Right kidney (tissue), 1 donor: ENCODE results near the gene SRCAP.
A peak's percentile ranks its signal among the peaks of the same experiment; 100 is the strongest.
"Not testable (repeated sequence)": the region's sequence is repeated elsewhere in the genome, so short reads cannot be mapped to it uniquely, and the experiment has no call there.

Experiments
- DNase-seq: peaks from one replicate; pipeline ENCODE4 v3.0.0-alpha.2; 2016

SRCAP gene

DNA sequence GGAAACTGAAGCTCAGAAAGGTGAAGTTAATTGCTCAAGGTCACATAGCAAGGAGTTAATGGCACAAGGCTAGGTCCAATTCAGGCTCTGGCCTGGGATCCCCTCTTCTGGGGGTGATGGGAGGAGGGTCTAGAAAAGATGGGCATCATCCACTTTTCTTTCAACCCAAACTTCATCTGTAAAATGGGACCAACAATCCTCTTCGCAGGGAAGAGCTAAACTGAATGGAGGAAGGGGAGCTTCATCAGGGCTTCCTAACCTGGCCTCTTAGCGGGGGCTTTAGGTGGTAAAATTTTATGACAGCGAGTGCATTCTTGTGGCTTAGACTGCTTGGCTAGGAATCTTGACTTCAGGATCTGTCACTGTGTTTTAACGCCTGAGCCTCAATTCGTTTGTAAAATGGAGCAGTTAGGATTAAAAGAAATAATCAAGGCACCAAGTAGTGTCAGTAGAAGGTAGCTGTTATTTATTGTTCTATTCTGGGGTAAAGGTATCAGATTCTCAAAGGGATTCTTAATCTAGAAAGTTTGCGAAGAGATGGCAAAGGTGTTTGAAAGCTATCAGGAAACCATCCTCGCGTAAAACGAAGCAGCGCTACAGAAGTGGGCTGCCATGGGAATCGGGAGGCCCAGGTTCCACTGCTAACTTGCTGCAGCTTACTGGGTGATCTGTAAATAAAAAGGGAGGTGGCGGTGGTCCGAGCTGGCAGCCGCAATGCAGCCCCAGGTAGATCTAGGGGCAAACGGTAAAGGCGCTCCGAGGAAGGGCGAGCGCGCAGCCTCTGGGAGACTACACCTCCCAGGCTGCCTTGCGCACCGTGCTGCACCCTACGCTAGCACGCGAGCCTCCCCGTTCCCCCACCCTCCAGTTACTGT, 1.5 kb upstream of the SRCAP start:
- no peak for DNase-seq

DNA sequence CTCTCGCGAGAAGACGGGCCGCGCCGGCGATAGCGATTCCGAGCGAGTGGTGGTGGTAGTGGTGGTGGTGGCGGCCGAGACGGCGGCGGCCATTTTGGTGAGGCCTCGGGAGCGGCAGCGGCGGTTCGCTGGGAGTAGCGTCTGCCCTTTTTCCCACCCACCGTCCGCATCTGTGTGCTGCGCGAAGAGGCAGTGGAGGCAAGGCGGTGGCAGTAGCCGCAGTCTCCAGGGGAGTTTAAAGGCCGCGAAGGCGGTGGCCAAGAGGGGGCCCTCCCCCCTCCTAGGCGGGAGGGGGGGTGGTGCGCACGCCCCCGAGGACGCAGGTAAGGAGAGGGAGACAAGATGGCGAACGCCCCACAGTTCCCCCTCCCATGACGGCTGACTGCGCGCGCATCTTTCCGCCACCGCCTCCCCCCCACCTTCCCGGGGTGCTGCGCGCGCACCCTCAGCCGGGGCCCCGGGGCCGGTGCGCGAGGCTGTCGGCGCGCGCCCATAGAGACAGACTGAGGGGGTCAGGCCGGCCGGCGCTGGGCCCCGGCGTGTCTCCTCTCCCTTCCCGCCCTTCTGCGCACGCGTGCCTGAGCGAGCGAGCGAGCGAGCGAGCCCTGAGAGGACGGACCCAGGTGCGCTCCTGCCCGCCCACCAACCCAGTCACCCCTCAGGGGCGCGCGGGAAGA, 694 bp upstream of the SRCAP start:
- DNase-seq = peak; percentile 100

DNA sequence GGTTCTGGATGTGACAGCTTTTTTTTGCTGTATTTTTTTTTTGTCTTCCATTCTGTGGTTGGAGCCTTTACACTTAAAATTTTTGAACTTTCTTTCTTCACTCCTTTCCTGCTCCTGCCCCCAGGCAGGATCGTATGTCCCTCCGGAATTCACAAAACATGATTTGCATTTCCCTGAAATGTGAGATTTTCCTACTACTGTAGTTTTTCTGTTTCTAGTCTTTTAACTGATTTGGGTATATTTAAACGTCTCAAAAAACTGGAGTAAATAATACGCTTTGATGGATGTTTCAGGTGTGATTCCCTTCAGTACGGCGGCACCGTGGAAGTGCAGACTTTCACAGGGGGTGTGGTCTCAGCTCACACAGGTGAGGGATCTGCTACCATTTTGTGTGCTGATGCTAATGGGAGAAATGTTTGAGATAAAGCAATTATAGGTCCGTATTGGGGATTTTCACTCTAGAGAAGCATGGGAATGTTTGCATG, 686 bp downstream of the SRCAP start:
- no peak for DNase-seq

- no peak for DNase-seq
These were observed 1.5 kb downstream of the SRCAP start for GRCh38 chr16:30700491-30700890.

GRCh38 chr16:30700971-30701370, 2.0 kb downstream of the SRCAP start:
- no peak for DNase-seq

DNA sequence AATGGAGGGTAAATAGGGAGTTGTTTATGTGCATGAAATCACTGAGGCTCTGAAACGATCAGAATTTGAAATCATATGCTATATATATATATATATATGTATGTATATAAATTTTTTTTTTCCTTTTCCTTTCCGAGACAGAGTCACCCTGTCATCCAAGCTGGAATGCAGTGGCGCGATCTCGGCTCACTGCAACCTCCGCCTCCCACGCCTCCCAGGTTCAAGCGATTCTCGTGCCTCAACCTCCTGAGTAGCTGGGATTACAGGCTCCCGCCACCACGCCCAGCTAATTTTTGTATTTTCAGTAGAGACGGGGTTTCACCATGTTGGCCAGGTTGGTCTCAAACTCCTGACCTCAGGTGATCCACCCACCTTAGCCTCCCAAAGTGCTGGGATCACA, 4.1 kb downstream of the SRCAP start:
- DNase-seq = not testable (repeated sequence)

- DNase-seq = no peak
These were observed 5.0 kb downstream of the SRCAP start for GRCh38 chr16:30703971-30704370.

DNA sequence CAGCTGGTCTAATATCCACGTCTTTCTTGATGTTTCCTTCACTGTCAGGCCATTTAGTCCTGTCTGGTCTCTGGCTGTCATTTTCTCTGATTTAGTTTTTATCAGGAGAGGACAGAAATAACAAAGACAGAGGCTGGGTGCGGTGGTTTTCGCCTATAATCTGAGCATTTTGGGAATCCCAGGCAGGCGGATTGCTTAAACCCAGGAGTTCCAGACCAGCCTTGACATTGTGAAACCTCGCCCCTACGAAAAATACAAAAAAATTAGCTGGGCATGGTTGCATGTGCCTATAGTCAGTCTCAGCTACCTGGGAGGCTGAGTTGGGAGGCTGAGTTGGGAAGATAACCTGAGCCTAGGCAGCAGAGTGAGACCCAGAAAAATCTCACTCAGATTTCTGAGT, 7.1 kb downstream of the SRCAP start:
- no peak for DNase-seq

DNA sequence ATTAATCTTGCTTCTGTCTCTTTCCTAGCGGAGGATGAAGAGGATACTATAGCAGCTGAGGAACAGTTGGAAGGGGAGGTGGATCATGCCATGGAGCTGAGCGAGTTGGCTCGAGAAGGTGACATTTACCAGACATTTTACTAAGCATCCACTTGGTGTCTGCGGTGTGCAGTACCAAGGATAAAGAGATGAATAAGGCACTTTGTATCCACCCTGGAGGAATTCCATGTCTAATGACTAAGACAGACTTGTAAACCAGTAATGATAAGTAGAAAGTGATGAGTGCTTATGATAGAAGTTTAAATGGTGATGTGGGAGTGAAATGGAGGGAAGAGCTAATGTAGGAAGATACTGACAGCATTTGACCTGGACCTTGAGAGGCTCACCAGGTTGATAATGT, 12.0 kb downstream of the SRCAP start:
- no peak for DNase-seq

GRCh38 chr16:30711712-30712111, 12.7 kb downstream of the SRCAP start:
- DNase-seq = no peak

GRCh38 chr16:30715750-30716445, 16.9 kb downstream of the SRCAP start:
- no peak for DNase-seq

- no peak for DNase-seq
These were observed 21.1 kb downstream of the SRCAP start for GRCh38 chr16:30720086-30720485.

- DNase-seq = no peak
These were observed 21.7 kb downstream of the SRCAP start for GRCh38 chr16:30720694-30721093.

GRCh38 chr16:30721167-30721566, 22.2 kb downstream of the SRCAP start:
- DNase-seq = no peak

DNA sequence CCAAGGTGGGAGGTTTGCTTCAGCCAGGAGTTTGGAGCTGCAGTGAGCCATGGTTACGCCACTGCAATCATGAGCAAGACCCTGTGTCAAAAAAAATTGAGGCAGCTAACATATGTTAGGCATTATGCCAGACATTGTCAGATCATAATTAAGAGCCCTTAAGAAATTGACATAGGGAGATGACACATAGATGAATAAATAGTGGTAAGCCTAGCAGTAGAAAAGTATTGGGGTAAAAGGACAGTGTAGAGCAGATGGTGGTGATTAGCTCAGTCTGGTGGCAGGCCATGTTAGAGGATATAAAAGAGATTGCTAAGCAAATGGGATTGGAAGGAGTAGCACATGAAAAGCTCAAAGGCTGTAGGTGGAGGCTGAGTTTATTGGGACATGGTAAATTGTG, 22.6 kb downstream of the SRCAP start:
- no peak for DNase-seq

DNA sequence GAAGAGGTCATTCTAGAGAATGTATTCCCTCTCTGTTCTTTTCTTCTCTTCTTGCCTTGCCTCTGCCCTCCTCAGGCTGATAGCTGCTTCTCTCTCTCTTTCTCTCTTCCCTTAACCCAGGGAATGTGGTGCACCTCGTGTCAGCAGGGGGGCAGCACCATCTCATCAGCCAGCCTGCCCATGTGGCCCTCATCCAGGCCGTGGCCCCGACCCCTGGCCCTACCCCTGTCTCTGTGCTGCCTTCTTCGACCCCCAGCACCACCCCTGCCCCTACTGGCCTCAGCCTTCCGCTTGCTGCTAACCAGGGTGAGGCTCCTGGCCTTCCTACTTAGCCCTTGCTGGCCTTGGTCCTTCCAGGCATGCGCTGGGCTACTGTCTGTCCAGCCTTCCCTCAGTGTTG, 23.5 kb downstream of the SRCAP start:
- DNase-seq = no peak

DNA sequence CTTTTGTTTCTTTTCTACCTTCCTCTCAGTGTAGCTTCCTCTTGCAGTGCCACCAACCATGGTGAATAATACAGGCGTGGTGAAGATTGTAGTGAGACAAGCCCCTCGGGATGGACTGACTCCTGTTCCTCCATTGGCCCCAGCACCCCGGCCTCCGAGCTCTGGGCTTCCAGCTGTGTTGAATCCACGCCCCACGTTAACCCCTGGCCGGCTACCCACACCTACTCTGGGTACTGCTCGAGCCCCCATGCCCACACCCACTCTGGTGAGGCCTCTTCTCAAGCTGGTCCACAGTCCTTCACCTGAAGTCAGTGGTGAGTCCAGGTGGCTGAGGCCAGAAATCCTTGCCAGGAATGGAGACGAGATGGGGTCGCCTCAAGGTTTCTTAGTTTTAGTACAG, 23.9 kb downstream of the SRCAP start:
- DNase-seq = no peak

DNA sequence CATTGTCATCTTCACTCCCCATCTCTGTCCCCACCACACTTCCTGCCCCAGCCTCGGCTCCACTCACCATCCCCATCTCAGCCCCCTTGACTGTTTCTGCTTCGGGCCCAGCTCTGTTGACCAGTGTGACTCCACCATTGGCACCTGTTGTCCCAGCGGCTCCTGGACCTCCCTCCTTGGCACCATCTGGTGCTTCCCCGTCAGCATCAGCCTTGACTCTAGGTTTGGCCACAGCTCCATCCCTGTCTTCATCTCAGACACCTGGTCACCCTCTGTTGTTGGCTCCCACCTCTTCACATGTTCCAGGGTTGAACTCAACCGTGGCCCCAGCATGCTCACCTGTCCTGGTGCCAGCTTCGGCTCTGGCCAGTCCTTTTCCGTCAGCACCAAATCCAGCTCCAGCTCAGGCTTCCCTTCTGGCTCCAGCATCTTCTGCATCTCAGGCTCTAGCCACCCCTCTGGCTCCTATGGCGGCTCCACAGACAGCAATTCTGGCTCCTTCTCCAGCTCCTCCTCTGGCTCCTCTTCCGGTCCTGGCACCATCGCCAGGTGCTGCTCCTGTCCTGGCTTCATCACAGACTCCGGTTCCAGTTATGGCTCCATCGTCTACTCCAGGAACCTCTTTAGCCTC, 24.9 kb downstream of the SRCAP start:
- no peak for DNase-seq

DNA sequence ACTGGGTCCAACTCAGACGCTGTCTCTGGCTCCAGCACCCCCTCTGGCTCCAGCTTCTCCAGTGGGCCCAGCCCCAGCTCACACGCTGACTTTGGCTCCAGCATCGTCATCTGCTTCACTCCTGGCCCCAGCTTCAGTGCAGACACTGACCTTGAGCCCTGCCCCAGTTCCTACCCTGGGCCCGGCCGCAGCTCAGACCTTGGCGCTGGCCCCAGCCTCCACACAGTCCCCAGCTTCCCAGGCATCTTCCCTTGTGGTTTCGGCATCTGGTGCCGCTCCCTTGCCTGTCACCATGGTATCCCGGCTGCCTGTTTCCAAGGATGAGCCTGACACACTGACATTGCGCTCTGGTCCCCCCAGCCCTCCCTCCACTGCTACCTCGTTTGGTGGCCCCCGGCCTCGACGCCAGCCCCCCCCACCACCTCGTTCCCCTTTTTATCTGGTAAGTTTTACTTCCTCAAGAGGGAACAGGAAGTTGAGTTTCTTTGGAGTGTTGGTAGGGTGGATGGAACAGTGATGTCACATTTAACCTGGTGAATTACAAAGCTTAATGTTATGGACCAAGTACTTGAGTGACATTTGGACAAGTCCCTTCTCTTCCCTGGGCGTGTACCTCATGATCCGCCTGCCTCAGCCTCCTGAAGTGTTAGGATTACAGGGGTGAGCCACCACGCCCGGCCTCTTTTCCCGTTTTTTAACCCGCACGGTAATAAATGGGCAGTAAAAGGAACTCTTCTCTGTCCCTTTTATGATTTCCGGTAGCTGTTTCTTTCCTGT, 25.9 kb downstream of the SRCAP start:
- DNase-seq = no peak

GRCh38 chr16:30725418-30725792, 26.4 kb downstream of the SRCAP start:
- no peak for DNase-seq

DNA sequence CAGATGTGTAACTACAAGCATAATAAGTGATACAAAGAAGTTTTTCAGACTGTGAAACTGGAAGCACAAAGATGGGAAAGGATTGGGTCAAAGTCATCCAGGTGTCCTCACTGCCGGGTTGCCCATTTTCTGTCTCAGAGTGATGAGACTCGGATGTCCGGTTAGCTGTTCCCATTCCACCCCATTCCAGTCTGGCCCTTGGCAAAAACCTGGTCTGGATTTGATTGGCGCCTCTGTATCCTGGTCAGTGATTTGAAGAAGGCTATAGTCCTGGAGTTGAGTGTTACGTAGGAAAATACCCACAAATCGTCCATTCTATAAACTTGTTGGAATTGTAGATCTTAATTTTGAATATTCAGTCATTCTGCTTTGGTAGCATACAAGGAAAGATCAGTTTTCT, 29.4 kb downstream of the SRCAP start:
- no peak for DNase-seq
